SK-N-SH (cell line): ENCODE measurements around the gene CLEC16A.

Source experiments
- EZH2phosphoT487 ChIP-seq: fragments of 200-600 bp; sonication (generic); IDR thresholded peaks from 2 replicates; pipeline ENCODE4 v1.6.1; 2017; ENCODE audit warnings: low read depth, mixed run types, mild to moderate bottlenecking, antibody characterized with exemption, moderate library complexity, borderline replicate concordance
- JUND ChIP-seq: IDR thresholded peaks from 2 replicates; pipeline ENCODE4 v1.4.0; 2012
- RCOR1 ChIP-seq: fragments of 150-350 bp; IDR thresholded peaks from 2 replicates; pipeline ENCODE4 v1.6.1; 2017; ENCODE audit warnings: antibody characterized with exemption, low read length
- TF ChIP-seq, protein P1 (sequence below): fragments of 200-600 bp; sonication (generic); IDR thresholded peaks from 2 replicates; pipeline ENCODE4 v1.6.1; 2017; ENCODE audit warnings: antibody characterized with exemption, mild to moderate bottlenecking, moderate library complexity

DNA sequence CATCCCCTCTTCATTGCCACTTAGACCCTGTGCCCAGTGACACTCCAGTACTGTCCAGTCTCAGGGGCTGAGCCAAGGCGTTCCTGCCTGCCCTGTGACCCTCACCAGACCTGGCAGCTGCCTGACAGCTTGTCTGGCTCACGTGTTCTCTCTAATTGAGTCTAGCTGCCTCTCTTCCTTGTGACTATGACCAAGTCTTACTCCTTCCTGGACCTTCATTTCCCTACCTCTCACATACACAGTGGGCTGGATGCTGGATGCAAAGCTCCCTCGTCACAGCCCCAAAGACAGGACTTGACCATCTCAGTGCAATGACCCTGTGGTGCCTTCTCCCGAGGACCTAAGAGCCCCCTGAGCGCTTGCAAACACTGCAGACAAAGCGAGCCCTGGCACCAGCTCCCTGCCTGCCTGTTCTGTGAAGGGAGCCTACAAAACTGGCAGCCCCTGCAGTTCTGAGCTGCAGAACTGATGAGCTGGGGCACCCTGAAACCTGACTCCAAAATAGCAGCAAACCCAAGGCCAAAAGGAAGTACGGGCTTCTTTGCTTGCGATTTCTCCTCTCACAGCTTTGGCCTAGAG, 3.8 kb upstream of the CLEC16A start:
- TF ChIP-seq, protein P1, sequence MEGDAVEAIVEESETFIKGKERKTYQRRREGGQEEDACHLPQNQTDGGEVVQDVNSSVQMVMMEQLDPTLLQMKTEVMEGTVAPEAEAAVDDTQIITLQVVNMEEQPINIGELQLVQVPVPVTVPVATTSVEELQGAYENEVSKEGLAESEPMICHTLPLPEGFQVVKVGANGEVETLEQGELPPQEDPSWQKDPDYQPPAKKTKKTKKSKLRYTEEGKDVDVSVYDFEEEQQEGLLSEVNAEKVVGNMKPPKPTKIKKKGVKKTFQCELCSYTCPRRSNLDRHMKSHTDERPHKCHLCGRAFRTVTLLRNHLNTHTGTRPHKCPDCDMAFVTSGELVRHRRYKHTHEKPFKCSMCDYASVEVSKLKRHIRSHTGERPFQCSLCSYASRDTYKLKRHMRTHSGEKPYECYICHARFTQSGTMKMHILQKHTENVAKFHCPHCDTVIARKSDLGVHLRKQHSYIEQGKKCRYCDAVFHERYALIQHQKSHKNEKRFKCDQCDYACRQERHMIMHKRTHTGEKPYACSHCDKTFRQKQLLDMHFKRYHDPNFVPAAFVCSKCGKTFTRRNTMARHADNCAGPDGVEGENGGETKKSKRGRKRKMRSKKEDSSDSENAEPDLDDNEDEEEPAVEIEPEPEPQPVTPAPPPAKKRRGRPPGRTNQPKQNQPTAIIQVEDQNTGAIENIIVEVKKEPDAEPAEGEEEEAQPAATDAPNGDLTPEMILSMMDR, result no peak
- TF ChIP-seq RCOR1 (no peak), EZH2phosphoT487 (no peak), JUND (no peak)
